Panc1 (cell line): ENCODE results near the gene ASTN2. TPM values are rescaled to one million over a fixed set of nuclear protein-coding genes. Genes with fewer than 3 reads are reported as not detected.

ENCODE experiments used
- ATAC-seq: fragments of 200-7000 bp; cut with Tn5 transposase; 2 replicates; pipeline ENCODE4 v1.9.1; 2020; ENCODE audit warnings: mild to moderate bottlenecking, moderate library complexity
- BruUV-seq: library from RNA; stranded (reverse); fragments of 400-500 nt; replicated peaks from 2 replicates; lab custom pipeline; 2021; lab: Mats Ljungman, UMichigan
- CTCF ChIA-PET: fragments of 300-600 bp; sonication (Branson Sonifier 250); formaldehyde crosslinking; loops from one replicate; lab custom pipeline; 2022; ENCODE audit warnings: antibody characterized with exemption; lab: Charles Lee
- POLR2A ChIA-PET: fragments of 300-600 bp; sonication (Branson Sonifier 250); formaldehyde crosslinking; loops from one replicate; lab custom pipeline; 2022; ENCODE audit warnings: antibody characterized with exemption; lab: Charles Lee
- DNase-seq: peaks from one replicate; pipeline ENCODE4 v3.0.0-alpha.2; 2010; ENCODE audit warnings: low read depth, low spot score
- H3K27ac ChIP-seq: 2 replicates; pipeline ENCODE4 v1.5.1; 2011; ENCODE audit warnings: mild to moderate bottlenecking, low read length, inconsistent platforms
- H3K27me3 ChIP-seq: fragments of 200-500 bp; sonication (Bioruptor generic); 2 replicates; pipeline ENCODE4 v1.6.0; 2014; ENCODE audit warnings: low read length, inconsistent platforms; ENCODE audit not compliant: control insufficient read depth, insufficient read depth
- H3K36me3 ChIP-seq: fragments of 200-500 bp; sonication (Bioruptor generic); 2 replicates; pipeline ENCODE4 v1.5.1; 2014; ENCODE audit warnings: inconsistent platforms, mild to moderate bottlenecking, low read length, moderate library complexity; ENCODE audit not compliant: control insufficient read depth, insufficient read depth
- H3K4me1 ChIP-seq: 2 replicates; pipeline ENCODE4 v1.5.1; 2011; ENCODE audit warnings: inconsistent platforms, mild to moderate bottlenecking, low read length, moderate library complexity; ENCODE audit not compliant: control insufficient read depth, insufficient read depth
- H3K4me3 ChIP-seq, 2 experiments: 2 replicates each; pipeline ENCODE4 v1.5.1; 2011 to 2012; ENCODE audit warnings: low read depth in 2 of 2, low read length in 2 of 2, mild to moderate bottlenecking in 2 of 2, inconsistent platforms in 1 of 2, moderate library complexity in 1 of 2
- H3K9me3 ChIP-seq: fragments of 200-500 bp; sonication (Bioruptor generic); 2 replicates; pipeline ENCODE4 v1.5.1; 2014; ENCODE audit warnings: low read depth, mild to moderate bottlenecking, inconsistent platforms, low read length, moderate library complexity; ENCODE audit not compliant: control insufficient read depth, insufficient read depth
- CTCF ChIP-seq: fragments of 450-650 bp; IDR thresholded peaks from 2 replicates; pipeline ENCODE4 v1.5.1; 2017; ENCODE audit warnings: mild to moderate bottlenecking
- POLR2AphosphoS5 ChIP-seq: IDR thresholded peaks from 2 replicates; pipeline ENCODE4 v1.6.1; 2012; ENCODE audit warnings: mild to moderate bottlenecking, low read depth, low read length, moderate library complexity
- REST ChIP-seq, 2 experiments: IDR thresholded peaks; 2 replicates each; pipeline ENCODE4 v1.6.1; 2011 to 2012; ENCODE audit warnings: low read depth in 2 of 2, control low read depth in 1 of 2, low read length in 1 of 2, mild to moderate bottlenecking in 1 of 2, moderate library complexity in 1 of 2; ENCODE audit not compliant: insufficient read depth in 1 of 2
- SIN3A ChIP-seq: IDR thresholded peaks from 2 replicates; pipeline ENCODE4 v1.6.1; 2012; ENCODE audit warnings: low read depth, mild to moderate bottlenecking, low read length, moderate library complexity, borderline replicate concordance; ENCODE audit not compliant: insufficient read depth
- TCF7L2 ChIP-seq: IDR thresholded peaks from 2 replicates; pipeline ENCODE4 v1.6.1; 2011; ENCODE audit warnings: mild to moderate bottlenecking, low read depth, low read length, inconsistent platforms
- in situ Hi-C: cut with HindIII; loops from 2 replicates; pipeline ENCODE4 v1.10.0; 2016; ENCODE audit warnings: low sequenced_read_pairs, low pct_unique_long_range_greater_than_20kb
- intact Hi-C: fragments of 100-400 bp; cut with micrococcal nuclease; formaldehyde crosslinking; loops from one replicate; pipeline ENCODE4 v1.10.0; 2022; ENCODE audit not compliant: unreplicated experiment
- total RNA-seq: library from RNA; stranded (reverse); gene quantifications from one replicate; pipeline ENCODE4 v1.2.1, GENCODE V29; 2021; ENCODE audit not compliant: unreplicated experiment

The ASTN2 gene
- total RNA-seq, 1 experiment from 2014 or later: 3.9 TPM

DNA sequence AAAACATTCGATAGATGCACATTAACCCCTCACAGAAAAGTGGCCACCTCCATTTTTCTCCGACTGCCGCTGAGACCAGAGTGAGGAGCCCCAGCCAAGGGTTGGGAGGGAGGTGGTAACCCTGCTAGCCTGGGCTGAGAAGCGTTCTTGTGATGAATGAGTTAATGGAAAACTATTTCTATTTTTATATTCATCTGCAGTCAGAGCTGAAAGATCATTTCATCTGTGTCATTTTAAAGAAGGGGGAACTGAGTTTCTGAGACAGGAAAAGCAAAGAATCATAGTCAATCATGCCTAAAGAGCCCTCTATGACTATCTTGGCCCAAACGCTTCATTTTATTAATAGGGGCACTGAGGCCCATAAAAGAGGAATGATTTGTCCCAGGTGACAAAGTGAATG lies 1031.7 kb downstream of the ASTN2 start:
- POLR2A ChIA-PET: no interaction called here
- Histone ChIP-seq H3K4me3 (no peak overlapping the region), H3K27me3 (no peaks in the 10 kb centered on the region), H3K36me3 (no peaks in the 10 kb centered on the region), H3K27ac (no peak overlapping the region), H3K4me1 (no peaks in the 10 kb centered on the region), H3K9me3 (no peaks in the 10 kb centered on the region)
- no peak for ATAC-seq
- intact Hi-C loops: no loop called here
- CTCF ChIA-PET: no interaction called here
- no TSS peak for BruUV-seq
- DNase-seq: no peak
- TF ChIP-seq POLR2AphosphoS5: no peak
- no peak for TF ChIP-seq TCF7L2
- TF ChIP-seq SIN3A: no peak
- no peak for TF ChIP-seq CTCF
- no peak for TF ChIP-seq REST (IDR thresholded peaks at IDR 0.05; ENCODE audit: insufficient read depth in 1 of 2, low read depth in 2 of 2, low read length in 1 of 2)
- in situ Hi-C loops: no loop called here

GRCh38 chr9:116382053-116382452 lies 1032.8 kb downstream of the ASTN2 start:
- Histone ChIP-seq H3K27ac (no peak overlapping the region), H3K27me3 (no peaks in the 10 kb centered on the region), H3K36me3 (no peaks in the 10 kb centered on the region), H3K4me3 (no peak overlapping the region), H3K4me1 (no peaks in the 10 kb centered on the region), H3K9me3 (no peaks in the 10 kb centered on the region)
- DNase-seq: no peak
- in situ Hi-C loops: no loop called here
- ChIA-PET CTCF (no interaction called here), POLR2A (no interaction called here)
- TF ChIP-seq POLR2AphosphoS5 (no peak), CTCF (no peak), SIN3A (no peak), TCF7L2 (no peak), REST (IDR thresholded peaks at IDR 0.05; ENCODE audit: insufficient read depth in 1 of 2, low read depth in 2 of 2, low read length in 1 of 2) (no peak)
- ATAC-seq: no peak
- no TSS peak for BruUV-seq
- intact Hi-C loops: no loop called here
